ENCODE measurements around the gene YJU2. TPM values are rescaled to one million over a fixed set of nuclear protein-coding genes. Genes with fewer than 3 reads are reported as not detected.
A peak's percentile ranks its signal among the peaks of the same experiment; 100 is the strongest.

The YJU2 gene
- total and polyA plus RNA-seq, 2 of the 13 experiments (the other 11 are each of a cell fraction or from before 2014, with no cell fraction given) = 9.3 to 17.9 TPM

- TF ChIP-seq HNF1B (CRISPR knock-in tag; IDR thresholded peaks at IDR 0.05) (no peak), FOXO1 (CRISPR knock-in tag; IDR thresholded peaks at IDR 0.05) (no peak; the same call in 1 of the 2 replicates), RORA (CRISPR knock-in tag; IDR thresholded peaks at IDR 0.05) (no peak), SPEN (CRISPR knock-in tag; IDR thresholded peaks at IDR 0.05; ENCODE audit: low read depth) (peak; percentile 54; the same call in 1 of the 2 replicates), ZNF333 (CRISPR knock-in tag; IDR thresholded peaks at IDR 0.05; ENCODE audit: borderline replicate concordance) (no peak), ZNF567 (CRISPR knock-in tag; IDR thresholded peaks at IDR 0.05; ENCODE audit: borderline replicate concordance) (no peak), RBM39 (IDR thresholded peaks at IDR 0.05; ENCODE audit: low read depth, low read length, poor library complexity, severe bottlenecking) (no peak), U2AF1 (optimal IDR thresholded peaks at IDR 0.05; ENCODE audit: low read depth, low read length) (no peak), ZNF280D (CRISPR knock-in tag; IDR thresholded peaks at IDR 0.05) (no peak), ARHGAP35 (CRISPR knock-in tag; IDR thresholded peaks at IDR 0.05; ENCODE audit: borderline replicate concordance) (no peak), ZNF598 (CRISPR knock-in tag; IDR thresholded peaks at IDR 0.05; ENCODE audit: borderline replicate concordance) (no peak), ZNF605 (CRISPR knock-in tag; IDR thresholded peaks at IDR 0.05) (no peak), ZBTB26 (CRISPR knock-in tag; IDR thresholded peaks at IDR 0.05; ENCODE audit: borderline replicate concordance) (no peak), ZNF878 (CRISPR knock-in tag; IDR thresholded peaks at IDR 0.05) (no peak), GRHL1 (CRISPR knock-in tag; conservative IDR thresholded peaks at IDR 0.05) (no peak), HOXA9 (CRISPR knock-in tag; IDR thresholded peaks at IDR 0.05; ENCODE audit: borderline replicate concordance) (no peak), TAF1 (CRISPR knock-in tag; IDR thresholded peaks at IDR 0.05) (no peak), ZFAT (CRISPR knock-in tag; conservative IDR thresholded peaks at IDR 0.05) (no peak), NCOA5 (CRISPR knock-in tag; IDR thresholded peaks at IDR 0.05) (no peak), MEIS2 (CRISPR knock-in tag; IDR thresholded peaks at IDR 0.05) (no peak), THAP8 (CRISPR knock-in tag; IDR thresholded peaks at IDR 0.05; ENCODE audit: borderline replicate concordance) (no peak)
Observed at GRCh38 chr19:4224470-4224869, 22.4 kb upstream of the YJU2 start (continued).
